ENCODE data around the gene IL13RA2.

DNA sequence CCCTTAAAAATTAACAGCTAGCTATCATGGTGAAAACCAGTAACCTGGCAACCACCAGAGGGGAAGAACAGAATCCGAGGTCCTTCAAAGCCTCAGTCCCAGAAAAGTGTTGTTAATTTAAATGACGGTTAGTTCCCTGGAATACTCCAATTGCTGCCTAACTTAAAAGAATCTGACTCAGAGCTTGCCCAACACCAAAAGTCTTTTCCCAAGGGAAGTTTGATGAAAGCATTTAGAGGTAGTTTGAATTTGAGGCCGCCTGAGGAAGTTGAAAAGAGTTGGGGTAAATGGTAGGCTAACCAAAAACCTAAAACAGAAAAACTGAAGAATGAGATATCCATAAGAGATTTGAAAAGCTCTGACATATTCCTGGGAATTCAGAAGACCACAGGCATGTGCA is 46.6 kb downstream of the IL13RA2 start:
- TF ChIP-seq, protein P1, sequence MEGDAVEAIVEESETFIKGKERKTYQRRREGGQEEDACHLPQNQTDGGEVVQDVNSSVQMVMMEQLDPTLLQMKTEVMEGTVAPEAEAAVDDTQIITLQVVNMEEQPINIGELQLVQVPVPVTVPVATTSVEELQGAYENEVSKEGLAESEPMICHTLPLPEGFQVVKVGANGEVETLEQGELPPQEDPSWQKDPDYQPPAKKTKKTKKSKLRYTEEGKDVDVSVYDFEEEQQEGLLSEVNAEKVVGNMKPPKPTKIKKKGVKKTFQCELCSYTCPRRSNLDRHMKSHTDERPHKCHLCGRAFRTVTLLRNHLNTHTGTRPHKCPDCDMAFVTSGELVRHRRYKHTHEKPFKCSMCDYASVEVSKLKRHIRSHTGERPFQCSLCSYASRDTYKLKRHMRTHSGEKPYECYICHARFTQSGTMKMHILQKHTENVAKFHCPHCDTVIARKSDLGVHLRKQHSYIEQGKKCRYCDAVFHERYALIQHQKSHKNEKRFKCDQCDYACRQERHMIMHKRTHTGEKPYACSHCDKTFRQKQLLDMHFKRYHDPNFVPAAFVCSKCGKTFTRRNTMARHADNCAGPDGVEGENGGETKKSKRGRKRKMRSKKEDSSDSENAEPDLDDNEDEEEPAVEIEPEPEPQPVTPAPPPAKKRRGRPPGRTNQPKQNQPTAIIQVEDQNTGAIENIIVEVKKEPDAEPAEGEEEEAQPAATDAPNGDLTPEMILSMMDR (IDR thresholded peaks at IDR 0.05): no peak
- TF ChIP-seq POLR2A (IDR thresholded peaks at IDR 0.05): no peak
- no peak for TF ChIP-seq POLR2AphosphoS5 (IDR thresholded peaks at IDR 0.05)

Measured in prostate gland (tissue), 2 donors.